ENCODE data around the gene RSF1.
"Not testable (repeated sequence)": the region's sequence is repeated elsewhere in the genome, so short reads cannot be mapped to it uniquely, and the experiment has no call there.

The RSF1 gene

GRCh38 chr11:77672264-77672663 is 148.3 kb downstream of the RSF1 start:
- no peak for DNase-seq

GRCh38 chr11:77669848-77670511 is 150.5 kb downstream of the RSF1 start:
- no peak for DNase-seq

- DNase-seq, result no peak
Observed at GRCh38 chr11:77668760-77669159, 151.8 kb downstream of the RSF1 start.

GRCh38 chr11:77665240-77665965 is 155.1 kb downstream of the RSF1 start:
- no peak for DNase-seq

GRCh38 chr11:77661670-77662069 is 158.9 kb downstream of the RSF1 start:
- no peak for DNase-seq

GRCh38 chr11:77660947-77661346 is 159.6 kb downstream of the RSF1 start:
- no peak for DNase-seq

- no peak for DNase-seq
Observed at GRCh38 chr11:77658213-77659013, 162.1 kb downstream of the RSF1 start.

GRCh38 chr11:77656362-77656761 is 164.2 kb downstream of the RSF1 start:
- no peak for DNase-seq

GRCh38 chr11:77654770-77655434 is 165.6 kb downstream of the RSF1 start:
- DNase-seq, result no peak

- DNase-seq, result no peak
Observed at GRCh38 chr11:77650123-77650522, 170.4 kb downstream of the RSF1 start.

- DNase-seq, result no peak
Observed at GRCh38 chr11:77647654-77648305, 172.7 kb downstream of the RSF1 start.

- DNase-seq, result no peak
Observed at GRCh38 chr11:77644887-77645286, 175.6 kb downstream of the RSF1 start.

GRCh38 chr11:77642228-77642627 is 178.3 kb downstream of the RSF1 start:
- no peak for DNase-seq

- DNase-seq, result peak; percentile 55
Observed at GRCh38 chr11:77637345-77638165, 183.0 kb downstream of the RSF1 start, which contains the start of gene CLNS1A. CLNS1A (minus strand) TSS chr11:77637794; CDS start chr11:77637714, 80 bp downstream.

- no peak for DNase-seq
Observed at GRCh38 chr11:77636731-77637344, 183.7 kb downstream of the RSF1 start.

- not testable (repeated sequence) for DNase-seq
Observed at GRCh38 chr11:77633926-77634325, 186.6 kb downstream of the RSF1 start.

GRCh38 chr11:77630157-77630710 is 190.3 kb downstream of the RSF1 start:
- DNase-seq, result no peak

GRCh38 chr11:77619576-77620198 is 200.8 kb downstream of the RSF1 start:
- DNase-seq, result no peak

GRCh38 chr11:77617892-77618291 is 202.6 kb downstream of the RSF1 start:
- no peak for DNase-seq

GRCh38 chr11:77611921-77612320 is 208.6 kb downstream of the RSF1 start:
- no peak for DNase-seq

Measured in NCI-H1436 treated with DMSO at 0.1 percent for 48 hours (cell line).